ENCODE measurements around the gene ZNF8.
A peak's percentile ranks its signal among the peaks of the same experiment; 100 is the strongest.

The ZNF8 gene

DNA sequence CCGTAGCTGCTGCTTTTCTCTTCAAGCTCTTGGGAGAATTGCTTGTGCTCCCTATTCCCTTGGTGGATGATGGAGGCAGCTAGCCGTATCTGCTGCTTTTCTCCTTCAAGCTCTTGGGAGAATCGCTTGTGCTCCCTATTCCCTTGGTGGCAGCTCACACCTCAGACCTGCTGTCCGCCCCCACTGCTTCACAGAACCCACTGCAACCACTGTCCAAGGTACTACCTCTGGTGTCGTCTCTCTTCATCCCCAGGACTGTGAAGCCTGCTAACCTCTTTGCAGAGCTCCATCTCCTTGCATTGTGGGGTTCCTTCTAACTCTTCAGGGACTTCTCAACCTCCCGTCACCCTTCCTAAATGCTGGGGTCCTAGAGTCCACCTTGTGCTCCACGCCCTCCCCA lies 21.9 kb downstream of the ZNF8 start:
- DNase-seq: no peak

DNA sequence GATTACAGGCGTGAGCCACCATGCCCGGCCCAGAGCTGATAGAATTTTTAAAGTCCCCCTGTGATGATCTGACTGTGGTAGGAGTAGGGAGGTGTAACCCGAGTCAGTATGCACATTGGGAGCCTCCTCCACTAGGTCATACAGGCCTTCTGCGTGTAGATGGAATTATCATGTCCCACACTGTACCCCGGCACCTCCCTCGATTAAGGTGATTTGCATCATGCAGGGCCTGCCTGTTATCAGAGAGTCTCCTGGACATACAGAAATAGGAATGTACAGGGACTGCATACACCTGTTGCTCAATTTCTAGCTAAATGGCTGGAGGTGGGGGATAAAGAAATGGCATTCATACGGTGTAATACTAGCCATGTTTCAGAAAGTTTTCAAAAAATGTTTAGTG lies 25.5 kb downstream of the ZNF8 start:
- DNase-seq: no peak

DNA sequence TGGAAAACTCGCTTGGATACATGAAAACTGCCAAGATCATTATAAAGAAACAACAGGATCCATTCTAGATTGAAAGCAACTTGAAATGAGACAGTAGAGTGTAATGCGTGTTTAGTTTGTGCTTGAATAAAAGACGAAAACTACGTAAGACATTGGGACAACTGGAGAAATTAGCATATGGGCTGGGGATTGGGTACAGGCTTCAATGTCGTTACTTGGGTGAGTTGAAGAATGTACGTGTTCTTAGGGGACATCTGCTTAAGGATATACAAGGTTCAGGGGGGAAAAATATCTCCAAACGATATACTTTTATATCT lies 26.0 kb downstream of the ZNF8 start:
- DNase-seq: no peak

- DNase-seq: peak; percentile 96
These were observed 26.5 kb downstream of the ZNF8 start, which contains the start of gene ERVK3-1 for GRCh38 chr19:58305065-58305931. Gene ERVK3-1 (plus strand): TSS chr19:58305377. CDS start chr19:58312169, 6,792 bp downstream.

DNA sequence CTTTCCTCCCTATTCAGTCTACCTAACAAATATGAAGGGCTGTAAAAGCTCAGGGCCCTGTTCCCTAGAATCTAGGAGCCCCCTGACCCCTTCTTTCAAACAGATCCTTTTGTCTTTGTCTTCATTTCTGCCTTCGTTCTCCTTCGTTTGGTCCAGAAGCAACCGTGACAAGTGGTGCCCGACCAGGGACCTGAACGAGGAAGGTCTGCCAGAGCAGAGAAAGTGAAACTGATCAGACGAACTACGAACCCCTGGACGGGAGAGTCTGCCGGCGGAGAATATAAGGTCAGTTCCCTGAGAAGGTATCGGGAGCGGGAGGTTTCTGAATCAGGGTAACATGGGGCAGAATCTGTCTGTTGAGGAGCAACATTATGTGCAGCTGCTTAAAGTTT lies 27.2 kb downstream of the ZNF8 start:
- no peak for DNase-seq

GRCh38 chr19:58307736-58308135 lies 29.0 kb downstream of the ZNF8 start:
- DNase-seq: no peak

- DNase-seq: peak; percentile 22
These were observed 31.9 kb downstream of the ZNF8 start for GRCh38 chr19:58310685-58311084.

- DNase-seq: no peak
These were observed 32.6 kb downstream of the ZNF8 start for GRCh38 chr19:58311345-58311865.

DNA sequence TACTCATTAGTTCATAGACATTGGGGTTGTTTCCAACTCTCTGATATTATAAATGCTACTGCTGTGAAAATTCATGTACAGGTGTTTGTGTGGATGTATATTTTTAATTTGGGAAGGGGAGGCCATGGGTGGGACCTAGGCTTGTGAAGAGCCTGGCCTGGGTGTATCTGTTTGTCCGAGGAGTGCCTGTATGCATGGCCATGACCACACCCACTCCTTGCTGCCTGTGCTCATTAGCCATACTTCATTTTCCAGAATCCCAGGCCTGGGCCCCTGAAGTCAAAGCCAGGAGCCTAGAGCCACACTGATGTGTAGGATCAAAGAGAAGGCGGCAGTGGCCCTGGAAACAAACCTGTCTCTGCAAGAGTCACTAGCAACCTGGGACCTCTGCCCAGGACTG lies 36.8 kb downstream of the ZNF8 start:
- no peak for DNase-seq

GRCh38 chr19:58317476-58318072 lies 38.8 kb downstream of the ZNF8 start:
- no peak for DNase-seq

DNA sequence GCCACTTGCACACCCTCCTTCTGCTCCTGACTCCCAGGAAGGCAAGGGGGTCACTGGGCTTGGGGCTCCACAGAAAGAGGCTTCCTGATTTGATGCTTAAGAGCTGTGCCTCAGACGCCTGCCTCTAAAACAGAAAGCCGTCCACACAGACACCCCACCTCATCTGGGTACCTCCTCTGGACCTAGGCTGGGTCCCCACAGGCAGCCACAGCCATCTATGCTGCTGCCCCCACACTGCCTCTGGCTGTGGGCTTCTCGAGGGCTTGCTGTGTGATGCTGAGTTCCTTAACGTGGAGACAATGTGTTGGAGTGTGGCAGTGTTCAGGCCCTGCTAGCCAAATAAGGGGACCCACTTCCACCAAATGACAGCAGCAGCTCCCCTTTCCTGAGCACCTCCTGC lies 39.5 kb downstream of the ZNF8 start:
- DNase-seq: no peak

- no peak for DNase-seq
These were observed 40.5 kb downstream of the ZNF8 start for GRCh38 chr19:58319241-58319640.

- peak; percentile 27 for DNase-seq
These were observed 46.7 kb downstream of the ZNF8 start for GRCh38 chr19:58325311-58326022.

DNA sequence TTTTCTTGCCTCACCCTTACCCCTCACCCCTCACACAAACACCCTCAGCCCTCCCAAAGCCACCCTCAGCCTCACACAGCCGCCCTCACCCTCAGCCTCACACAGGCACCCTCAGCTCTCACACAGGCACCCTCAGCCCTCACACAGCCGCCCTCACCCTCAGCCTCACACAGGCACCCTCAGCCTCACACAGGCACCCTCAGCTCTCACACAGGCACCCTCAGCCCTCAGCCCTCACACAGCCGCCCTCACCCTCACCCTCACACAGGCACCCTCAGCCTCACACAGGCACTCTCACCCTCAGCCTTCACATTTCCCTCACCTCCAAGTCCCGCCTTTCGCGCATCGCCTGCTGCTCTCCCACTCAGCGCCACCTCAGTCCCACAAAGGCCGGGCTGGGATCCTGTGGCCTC lies 47.8 kb downstream of the ZNF8 start:
- DNase-seq: no peak

GRCh38 chr19:58326914-58327726 lies 48.4 kb downstream of the ZNF8 start, which contains the start of gene ZSCAN22:
Gene ZSCAN22 (plus strand): TSS chr19:58326994. CDS start chr19:58334803, 7,809 bp downstream.
- peak; percentile 96 for DNase-seq

GRCh38 chr19:58328999-58329398 lies 50.2 kb downstream of the ZNF8 start:
- peak; percentile 18 for DNase-seq

GRCh38 chr19:58330458-58330857 lies 51.7 kb downstream of the ZNF8 start:
- DNase-seq: no peak

- DNase-seq: no peak
These were observed 53.9 kb downstream of the ZNF8 start for GRCh38 chr19:58332697-58333096.

DNA sequence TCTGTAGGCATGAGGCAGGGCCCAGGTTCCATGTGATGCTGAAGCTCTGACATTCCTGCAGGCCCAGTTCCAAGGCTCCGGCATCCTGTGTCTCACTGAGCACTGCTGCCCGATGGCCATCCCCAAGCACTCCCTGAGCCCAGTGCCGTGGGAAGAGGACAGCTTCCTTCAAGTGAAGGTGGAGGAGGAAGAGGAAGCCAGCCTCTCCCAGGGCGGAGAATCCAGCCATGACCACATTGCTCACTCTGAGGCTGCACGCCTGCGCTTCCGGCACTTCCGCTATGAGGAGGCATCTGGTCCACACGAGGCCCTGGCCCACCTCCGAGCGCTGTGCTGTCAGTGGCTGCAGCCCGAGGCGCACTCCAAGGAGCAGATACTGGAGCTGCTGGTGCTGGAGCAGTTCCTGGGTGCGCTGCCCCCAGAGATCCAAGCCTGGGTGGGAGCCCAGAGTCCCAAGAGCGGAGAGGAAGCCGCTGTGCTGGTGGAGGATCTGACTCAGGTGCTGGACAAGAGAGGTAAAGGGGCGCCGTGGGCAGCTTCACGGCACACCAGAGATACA lies 56.0 kb downstream of the ZNF8 start:
- DNase-seq: no peak

DNA sequence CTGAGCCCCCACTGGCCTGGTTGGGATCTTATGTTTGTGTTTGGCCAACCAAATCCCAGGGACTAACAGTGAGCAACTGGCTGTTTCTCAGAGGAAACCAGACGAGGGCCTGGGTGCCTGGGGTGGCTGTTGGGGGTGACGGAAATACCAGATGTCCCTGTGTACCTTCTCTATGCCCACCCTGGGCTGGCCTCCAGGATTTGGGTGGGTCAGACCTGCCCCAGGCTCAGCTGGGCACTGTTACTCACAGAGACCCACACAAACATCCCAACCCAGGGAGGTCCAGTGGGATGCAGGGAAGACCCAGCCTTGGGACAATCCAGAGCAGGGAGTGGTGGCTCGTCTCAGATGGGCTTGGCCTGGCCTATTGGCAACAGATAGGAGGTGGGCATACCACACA lies 56.9 kb downstream of the ZNF8 start:
- DNase-seq: no peak

DNA sequence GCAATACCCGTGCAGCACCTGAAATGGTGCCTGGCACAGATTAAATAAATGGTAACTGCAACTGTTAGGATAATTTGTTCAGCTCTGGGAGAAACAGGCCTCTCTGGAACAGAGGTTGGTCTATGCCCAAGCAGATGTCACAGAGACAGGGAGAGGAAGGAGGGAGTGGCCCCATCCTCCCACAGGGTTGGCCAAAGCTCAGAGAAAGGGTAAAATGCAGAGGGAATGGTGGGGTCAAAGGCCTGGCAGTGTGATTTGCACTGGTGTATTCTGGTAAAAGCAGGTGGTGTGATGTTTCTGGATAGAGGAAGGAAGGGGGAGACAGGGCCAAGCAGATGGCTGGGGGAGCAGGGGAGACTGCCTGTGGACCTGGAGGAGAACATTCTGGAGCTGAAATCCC lies 57.5 kb downstream of the ZNF8 start:
- DNase-seq: no peak

GRCh38 chr19:58336820-58337219 lies 58.1 kb downstream of the ZNF8 start:
- DNase-seq: no peak
